CD4-positive, alpha-beta T cell treated with Interleukin-10 for 1 hour (primary cell): ENCODE data around the gene APOL5.
"Not testable (repeated sequence)": the region's sequence is repeated elsewhere in the genome, so short reads cannot be mapped to it uniquely, and the experiment has no call there.

ENCODE experiments used
- DNase-seq: peaks from one replicate; pipeline ENCODE4 v3.0.0-alpha.2; 2020

The APOL5 gene

GRCh38 chr22:35717572-35717971 is at the start of gene APOL5:
APOL5 (plus strand) TSS chr22:35717872; CDS start chr22:35717872, 0 bp downstream.
- DNase-seq = no peak

- no peak for DNase-seq
Observed at GRCh38 chr22:35674335-35674734, 43.3 kb upstream of the APOL5 start.

GRCh38 chr22:35676065-35676464 is 41.6 kb upstream of the APOL5 start:
- DNase-seq = not testable (repeated sequence)

- DNase-seq = no peak
Observed at GRCh38 chr22:35677460-35678187, 40.0 kb upstream of the APOL5 start.

- DNase-seq = no peak
Observed at GRCh38 chr22:35678836-35679235, 38.8 kb upstream of the APOL5 start.

GRCh38 chr22:35679492-35679891 is 38.2 kb upstream of the APOL5 start:
- not testable (repeated sequence) for DNase-seq

- no peak for DNase-seq
Observed at GRCh38 chr22:35681454-35682052, 36.1 kb upstream of the APOL5 start.

- no peak for DNase-seq
Observed at GRCh38 chr22:35683560-35683959, 34.1 kb upstream of the APOL5 start.

- no peak for DNase-seq
Observed at GRCh38 chr22:35684270-35684700, 33.4 kb upstream of the APOL5 start.

GRCh38 chr22:35684732-35685131 is 32.9 kb upstream of the APOL5 start:
- no peak for DNase-seq

GRCh38 chr22:35685731-35686130 is 31.9 kb upstream of the APOL5 start:
- DNase-seq = no peak

GRCh38 chr22:35686298-35686697 is 31.4 kb upstream of the APOL5 start:
- DNase-seq = no peak

GRCh38 chr22:35687461-35687860 is 30.2 kb upstream of the APOL5 start:
- DNase-seq = no peak

GRCh38 chr22:35688913-35689675 is 28.6 kb upstream of the APOL5 start:
- no peak for DNase-seq

GRCh38 chr22:35690001-35690400 is 27.7 kb upstream of the APOL5 start:
- no peak for DNase-seq

- no peak for DNase-seq
Observed at GRCh38 chr22:35695202-35695601, 22.5 kb upstream of the APOL5 start.

GRCh38 chr22:35697142-35697541 is 20.5 kb upstream of the APOL5 start:
- DNase-seq = no peak

- DNase-seq = not testable (repeated sequence)
Observed at GRCh38 chr22:35699852-35700251, 17.8 kb upstream of the APOL5 start.

- no peak for DNase-seq
Observed at GRCh38 chr22:35703861-35704584, 13.6 kb upstream of the APOL5 start.

- no peak for DNase-seq
Observed at GRCh38 chr22:35705141-35705540, 12.5 kb upstream of the APOL5 start.

- DNase-seq = no peak
Observed at GRCh38 chr22:35708453-35708852, 9.2 kb upstream of the APOL5 start.

- no peak for DNase-seq
Observed at GRCh38 chr22:35708917-35709316, 8.8 kb upstream of the APOL5 start.

GRCh38 chr22:35711336-35711735 is 6.3 kb upstream of the APOL5 start:
- no peak for DNase-seq
